GM13976 (cell line): ENCODE measurements around the gene C8G.
A peak's percentile ranks its signal among the peaks of the same experiment; 100 is the strongest.

Experiments used
- DNase-seq: peaks from one replicate; pipeline ENCODE4 v3.0.0; 2012; ENCODE audit warnings: low spot score
- CTCF ChIP-seq: IDR thresholded peaks from 2 replicates; pipeline ENCODE4 v1.5.1; 2012; ENCODE audit warnings: borderline replicate concordance, mild to moderate bottlenecking; ENCODE audit not compliant: insufficient read depth; ENCODE audit errors: extremely low read depth, missing control alignments, control extremely low read depth
- in situ Hi-C: fragments of 300-500 bp; cut with MboI; formaldehyde crosslinking; loops from one replicate; pipeline ENCODE4 v1.12.0; 2022; ENCODE audit warnings: low sequenced_read_pairs, mixed read lengths, inconsistent platforms; ENCODE audit not compliant: unreplicated experiment

C8G gene

GRCh38 chr9:136944519-136945332 is at the start of gene C8G, which contains the start of gene FBXW5:
Gene C8G, plus strand, starts transcription at chr9:136945243. Its CDS starts 78 bp downstream, at chr9:136945321.
Gene FBXW5, minus strand, starts transcription at chr9:136944738. Its CDS starts 655 bp downstream, at chr9:136944083.
- in situ Hi-C loops, result no loop called here
- DNase-seq, result peak; percentile 100
- peak; percentile 98 for TF ChIP-seq CTCF

- in situ Hi-C loops, result no loop called here
- TF ChIP-seq CTCF, result no peak
- DNase-seq, result no peak
These were observed 49.0 kb upstream of the C8G start for GRCh38 chr9:136896027-136896426.

- DNase-seq, result no peak
- no peak for TF ChIP-seq CTCF
- in situ Hi-C loops, result no loop called here
These were observed 46.5 kb upstream of the C8G start for GRCh38 chr9:136898483-136899100.

DNA sequence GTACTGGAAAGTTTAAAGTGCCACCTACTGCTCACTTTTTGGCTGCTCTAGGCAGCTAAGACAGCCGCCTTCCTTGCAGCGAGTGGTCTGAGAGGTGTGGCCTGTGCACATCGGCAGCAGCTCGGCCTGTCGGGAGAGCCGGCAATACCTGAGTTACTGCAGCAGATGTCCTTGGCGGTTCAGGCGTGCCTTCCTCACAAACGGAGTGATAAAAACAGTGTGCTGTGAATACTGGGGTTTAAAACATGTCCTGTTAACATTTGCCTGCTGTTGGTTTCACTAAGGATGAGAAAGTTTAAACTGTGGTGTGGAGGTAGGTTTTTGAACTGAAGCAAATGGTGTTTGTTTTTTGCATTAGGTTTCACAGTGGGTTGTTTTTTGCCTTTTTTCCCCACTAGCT is 45.8 kb upstream of the C8G start:
- DNase-seq, result peak; percentile 81
- in situ Hi-C loops, result no loop called here
- TF ChIP-seq CTCF, result no peak

DNA sequence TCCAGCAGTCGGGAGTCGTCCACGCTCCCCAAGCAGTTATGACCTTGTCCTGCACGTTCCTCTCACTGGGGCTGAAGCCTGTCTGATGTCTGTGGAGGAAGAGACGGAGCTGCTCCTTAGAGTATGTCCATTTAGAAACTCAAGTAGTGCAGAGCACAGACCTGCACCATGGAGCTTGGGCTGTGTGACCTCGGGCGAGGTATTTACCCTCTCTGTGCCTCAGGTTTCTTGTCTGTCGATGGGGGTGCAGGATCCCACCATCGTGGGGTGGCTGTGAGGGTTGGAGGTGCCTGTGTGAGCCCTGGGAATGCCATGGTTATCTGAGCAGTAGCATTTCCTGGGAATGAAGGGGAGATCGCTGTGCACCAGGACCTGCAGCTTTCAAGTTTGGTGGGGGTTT is 44.5 kb upstream of the C8G start:
- in situ Hi-C loops, result no loop called here
- no peak for TF ChIP-seq CTCF
- DNase-seq, result no peak

- DNase-seq, result no peak
- in situ Hi-C loops, result no loop called here
- no peak for TF ChIP-seq CTCF
These were observed 44.0 kb upstream of the C8G start for GRCh38 chr9:136900988-136901515.
